Neural progenitor cell (in vitro differentiated cells): Measurements from ENCODE around the gene CSAD. TPM values are rescaled to one million over a fixed set of nuclear protein-coding genes. Genes with fewer than 3 reads are reported as not detected.

Experiments
- DNase-seq: peaks from one replicate; pipeline ENCODE4 v3.0.0-alpha.2; 2016; ENCODE audit warnings: low spot score
- H2AFZ ChIP-seq: fragments of 200-600 bp; sonication (generic); replicated peaks from 2 replicates; pipeline ENCODE4 v1.6.1; 2016; ENCODE audit warnings: antibody characterized with exemption
- H3F3A ChIP-seq: fragments of 200-600 bp; sonication (generic); 2 replicates; pipeline ENCODE4 v1.6.1; 2016; ENCODE audit warnings: antibody characterized with exemption, low read depth
- H3K27ac ChIP-seq: fragments of 200-600 bp; sonication (generic); 2 replicates; pipeline ENCODE4 v1.5.1; 2016; ENCODE audit warnings: mild to moderate bottlenecking
- H3K27me3 ChIP-seq: fragments of 200-600 bp; sonication (generic); 2 replicates; pipeline ENCODE4 v1.6.1; 2016; ENCODE audit warnings: mild to moderate bottlenecking, moderate library complexity
- H3K36me3 ChIP-seq: fragments of 200-600 bp; sonication (generic); 2 replicates; pipeline ENCODE4 v1.5.1; 2016
- H3K4me1 ChIP-seq: fragments of 200-600 bp; sonication (generic); 2 replicates; pipeline ENCODE4 v1.6.1; 2016; ENCODE audit warnings: mixed run types
- H3K4me2 ChIP-seq: fragments of 200-600 bp; sonication (generic); 2 replicates; pipeline ENCODE4 v1.6.1; 2016
- H3K4me3 ChIP-seq: fragments of 200-600 bp; sonication (generic); 2 replicates; pipeline ENCODE4 v1.5.1; 2016
- H3K79me2 ChIP-seq: fragments of 200-600 bp; sonication (generic); 2 replicates; pipeline ENCODE4 v1.6.1; 2016; ENCODE audit warnings: low read depth
- H3K9ac ChIP-seq: fragments of 200-600 bp; sonication (generic); 2 replicates; pipeline ENCODE4 v1.6.1; 2016
- H3K9me3 ChIP-seq: fragments of 200-600 bp; sonication (generic); 2 replicates; pipeline ENCODE4 v1.5.1; 2016; ENCODE audit warnings: low read depth
- H4K20me1 ChIP-seq: fragments of 200-600 bp; sonication (generic); 2 replicates; pipeline ENCODE4 v1.6.1; 2016; ENCODE audit warnings: low read depth
- H3K27ac Mint-ChIP-seq: 3 replicates; pipeline ENCODE4 v1.8.0; 2021; ENCODE audit warnings: mixed read lengths
- H3K27me3 Mint-ChIP-seq: 2 replicates; pipeline ENCODE4 v1.8.0; 2022; ENCODE audit warnings: low read depth, mild to moderate bottlenecking, inconsistent platforms, moderate library complexity, mixed read lengths; ENCODE audit not compliant: insufficient read depth
- H3K36me3 Mint-ChIP-seq: 3 replicates; pipeline ENCODE4 v1.8.0; 2021; ENCODE audit warnings: mixed read lengths
- H3K4me1 Mint-ChIP-seq: 3 replicates; pipeline ENCODE4 v1.8.0; 2021; ENCODE audit warnings: mixed read lengths
- H3K4me3 Mint-ChIP-seq: 3 replicates; pipeline ENCODE4 v1.8.0; 2021; ENCODE audit warnings: mild to moderate bottlenecking, moderate library complexity, mixed read lengths
- H3K9me3 Mint-ChIP-seq: 3 replicates; pipeline ENCODE4 v1.8.0; 2020; ENCODE audit warnings: mixed read lengths
- CTCF ChIP-seq: fragments of 200-600 bp; sonication (generic); IDR thresholded peaks from 2 replicates; pipeline ENCODE4 v1.5.1; 2017; ENCODE audit warnings: antibody characterized with exemption, mild to moderate bottlenecking
- EZH2 ChIP-seq: fragments of 200-600 bp; sonication (generic); IDR thresholded peaks from 2 replicates; pipeline ENCODE4 v1.6.1; 2017; ENCODE audit warnings: antibody characterized with exemption, mild to moderate bottlenecking, moderate library complexity
- EZH2phosphoT487 ChIP-seq: fragments of 200-600 bp; sonication (generic); IDR thresholded peaks from 2 replicates; pipeline ENCODE4 v1.6.1; 2017; ENCODE audit warnings: antibody characterized with exemption
- total RNA-seq: library from RNA; depleted of rRNA; stranded (reverse); fragments of >200 nt; gene quantifications from 2 replicates; pipeline ENCODE4 v1.2.3, GENCODE V29; 2015; ENCODE audit warnings: low replicate concordance

CSAD gene
- total RNA-seq, 1 donor from 2014 or later: 26.9 TPM

- H3K9me3 Mint-ChIP-seq: no peaks in the 10 kb centered on the region
- Histone ChIP-seq H4K20me1 (no peaks in the 10 kb centered on the region), H3F3A (peaks cover 15% of the 10 kb centered on the region), H3K9ac (no peak overlapping the region), H3K36me3 (no peaks in the 10 kb centered on the region), H3K4me1 (no peaks in the 10 kb centered on the region), H3K4me2 (no peak overlapping the region), H2AFZ (no peak overlapping the region), H3K27ac (no peak overlapping the region), H3K9me3 (no peaks in the 10 kb centered on the region), H3K79me2 (no peaks in the 10 kb centered on the region), H3K27me3 (no peaks in the 10 kb centered on the region), H3K4me3 (no peak overlapping the region)
- peaks cover 2% of the 10 kb centered on the region for H3K27me3 Mint-ChIP-seq
- no peaks in the 10 kb centered on the region for H3K36me3 Mint-ChIP-seq
- peaks cover under 1% of the 10 kb centered on the region for H3K4me1 Mint-ChIP-seq
- H3K27ac Mint-ChIP-seq: no peak overlapping the region
- TF ChIP-seq EZH2 (no peak), EZH2phosphoT487 (no peak), CTCF (no peak)
- DNase-seq: no peak
- H3K4me3 Mint-ChIP-seq: no peak overlapping the region
Observed at GRCh38 chr12:53145383-53146260, 35.1 kb downstream of the CSAD start.

- no peak overlapping the region for H2AFZ ChIP-seq
- no peak for DNase-seq
Observed at GRCh38 chr12:53143355-53143754, 37.4 kb downstream of the CSAD start.

GRCh38 chr12:53133722-53134121, 47.0 kb downstream of the CSAD start:
- Mint-ChIP-seq H3K4me3 (no peak overlapping the region), H3K27me3 (peaks cover 10% of the 10 kb centered on the region), H3K9me3 (peaks cover 10% of the 10 kb centered on the region), H3K36me3 (no peaks in the 10 kb centered on the region), H3K4me1 (no peaks in the 10 kb centered on the region), H3K27ac (no peak overlapping the region)
- H3K4me1 ChIP-seq: no peaks in the 10 kb centered on the region
- no peaks in the 10 kb centered on the region for H3K9me3 ChIP-seq
- H2AFZ ChIP-seq: no peak overlapping the region
- H3K9ac ChIP-seq: no peak overlapping the region
- no peaks in the 10 kb centered on the region for H3F3A ChIP-seq
- no peaks in the 10 kb centered on the region for H3K79me2 ChIP-seq
- no peak for DNase-seq
- TF ChIP-seq CTCF (no peak), EZH2phosphoT487 (no peak), EZH2 (no peak)
- no peaks in the 10 kb centered on the region for H3K36me3 ChIP-seq
- peaks cover 32% of the 10 kb centered on the region for H3K27me3 ChIP-seq
- H3K4me3 ChIP-seq: no peak overlapping the region
- H3K27ac ChIP-seq: no peak overlapping the region
- no peak overlapping the region for H3K4me2 ChIP-seq
- H4K20me1 ChIP-seq: no peaks in the 10 kb centered on the region

More at GRCh38 chr12:53143355-53143754, 37.4 kb downstream of the CSAD start:
- no peaks in the 10 kb centered on the region for H3K36me3 ChIP-seq
- peaks cover 8% of the 10 kb centered on the region for H3K27me3 Mint-ChIP-seq
- no peak overlapping the region for H3K9ac ChIP-seq
- peaks cover 15% of the 10 kb centered on the region for H3F3A ChIP-seq
- no peaks in the 10 kb centered on the region for H3K27me3 ChIP-seq
- H3K4me3 Mint-ChIP-seq: no peak overlapping the region
- H4K20me1 ChIP-seq: no peaks in the 10 kb centered on the region
- no peaks in the 10 kb centered on the region for H3K9me3 ChIP-seq
- peaks cover 15% of the 10 kb centered on the region for H3K9me3 Mint-ChIP-seq
- no peaks in the 10 kb centered on the region for H3K4me1 Mint-ChIP-seq
- no peak overlapping the region for H3K27ac Mint-ChIP-seq
- H3K4me1 ChIP-seq: no peaks in the 10 kb centered on the region
- H3K36me3 Mint-ChIP-seq: no peaks in the 10 kb centered on the region
- no peak for TF ChIP-seq EZH2phosphoT487
- no peak for TF ChIP-seq EZH2
- TF ChIP-seq CTCF: no peak
- H3K4me2 ChIP-seq: no peak overlapping the region
- H3K79me2 ChIP-seq: no peaks in the 10 kb centered on the region
- no peak overlapping the region for H3K27ac ChIP-seq
- H3K4me3 ChIP-seq: no peak overlapping the region
